BE2C (cell line): ENCODE results near the gene CD244.

Experiments used
- DNase-seq: peaks from one replicate; pipeline ENCODE4 v3.0.0-alpha.2; 2020
- H3K27me3 ChIP-seq: fragments of 250-450 bp; sonication (Bioruptor Pico); 2 replicates; pipeline ENCODE4 v1.5.1; 2020; ENCODE audit warnings: mild to moderate bottlenecking
- H3K36me3 ChIP-seq: fragments of 250-450 bp; sonication (Bioruptor Pico); 2 replicates; pipeline ENCODE4 v1.5.1; 2020; ENCODE audit warnings: mild to moderate bottlenecking
- H3K4me1 ChIP-seq: fragments of 250-450 bp; sonication (Bioruptor Pico); 2 replicates; pipeline ENCODE4 v1.5.1; 2020
- H3K4me3 ChIP-seq: 2 replicates; pipeline ENCODE4 v1.5.1; 2011; ENCODE audit warnings: low read depth, low read length
- H3K9me3 ChIP-seq: fragments of 250-450 bp; sonication (Bioruptor Pico); 2 replicates; pipeline ENCODE4 v1.5.1; 2020
- CTCF ChIP-seq: IDR thresholded peaks from 2 replicates; pipeline ENCODE4 v1.5.1; 2012; ENCODE audit warnings: mild to moderate bottlenecking, low read depth, low read length

The CD244 gene

DNA sequence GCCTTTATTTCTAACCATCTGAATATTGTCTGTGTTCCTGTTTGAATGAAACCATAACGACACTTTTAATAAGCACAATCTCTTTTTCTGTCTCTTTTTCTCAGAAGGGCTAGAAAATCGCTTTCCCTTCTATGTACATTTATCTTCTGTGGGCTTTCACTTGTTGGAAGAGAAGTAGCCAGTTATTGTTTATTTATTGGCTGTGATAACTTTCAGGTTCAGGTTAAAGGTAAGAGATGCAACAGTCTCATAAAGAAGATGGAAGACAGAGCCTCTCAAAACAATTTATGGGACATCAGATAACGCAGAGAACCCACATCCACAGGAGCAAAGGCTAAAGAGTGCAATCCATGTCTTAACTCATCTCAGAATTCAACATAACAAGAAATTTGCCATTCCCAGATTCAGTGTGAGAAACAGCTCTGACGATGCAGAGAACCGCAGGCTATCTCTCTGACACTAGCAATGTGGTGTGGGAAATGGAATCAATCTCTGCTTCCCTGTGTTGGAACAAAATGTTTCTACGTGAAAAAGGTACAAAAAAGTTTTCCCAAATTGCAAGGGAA, 4.1 kb upstream of the CD244 start:
- no peaks in the 10 kb centered on the region for H3K9me3 ChIP-seq
- DNase-seq = no peak
- H3K36me3 ChIP-seq = no peaks in the 10 kb centered on the region
- H3K4me3 ChIP-seq = no peak overlapping the region
- TF ChIP-seq CTCF = no peak
- H3K27me3 ChIP-seq = no peaks in the 10 kb centered on the region; the same call in 1 of the 2 replicates
- H3K4me1 ChIP-seq = no peaks in the 10 kb centered on the region

DNA sequence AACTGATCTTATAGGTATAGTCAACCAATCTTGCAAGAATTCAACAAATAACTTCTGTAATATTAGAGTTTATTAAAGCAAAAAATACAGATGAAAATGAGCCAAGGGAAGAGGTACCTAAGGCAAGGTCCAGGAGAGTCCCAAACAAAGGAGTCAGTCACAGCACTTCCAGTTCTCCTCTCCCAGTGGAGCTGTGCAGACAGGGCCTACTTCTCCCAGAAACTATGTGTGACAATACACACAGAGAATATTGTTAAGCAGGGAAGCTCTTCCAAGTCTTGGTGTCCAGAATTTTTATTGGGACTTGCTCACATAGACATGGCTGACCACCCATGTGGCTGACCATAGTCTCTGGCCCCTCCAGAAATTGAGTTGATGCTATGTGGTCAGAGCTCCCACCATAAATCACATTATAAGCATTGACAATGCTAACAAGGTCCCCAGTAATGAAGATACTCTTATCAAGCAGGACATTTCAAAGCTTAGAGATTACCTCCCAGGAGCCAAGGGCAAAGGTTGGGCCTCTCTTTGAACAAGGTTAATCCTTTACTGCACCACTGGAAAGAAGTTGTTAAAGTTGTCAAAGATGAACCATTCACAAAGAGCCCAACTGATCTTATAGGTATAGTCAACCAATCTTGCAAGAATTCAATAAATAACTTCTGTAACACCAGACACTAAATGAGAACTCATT, 3.5 kb upstream of the CD244 start:
- H3K27me3 ChIP-seq = no peaks in the 10 kb centered on the region; the same call in 1 of the 2 replicates
- DNase-seq = no peak
- no peaks in the 10 kb centered on the region for H3K4me1 ChIP-seq
- H3K36me3 ChIP-seq = no peaks in the 10 kb centered on the region
- no peak overlapping the region for H3K4me3 ChIP-seq
- TF ChIP-seq CTCF = no peak
- no peaks in the 10 kb centered on the region for H3K9me3 ChIP-seq

DNA sequence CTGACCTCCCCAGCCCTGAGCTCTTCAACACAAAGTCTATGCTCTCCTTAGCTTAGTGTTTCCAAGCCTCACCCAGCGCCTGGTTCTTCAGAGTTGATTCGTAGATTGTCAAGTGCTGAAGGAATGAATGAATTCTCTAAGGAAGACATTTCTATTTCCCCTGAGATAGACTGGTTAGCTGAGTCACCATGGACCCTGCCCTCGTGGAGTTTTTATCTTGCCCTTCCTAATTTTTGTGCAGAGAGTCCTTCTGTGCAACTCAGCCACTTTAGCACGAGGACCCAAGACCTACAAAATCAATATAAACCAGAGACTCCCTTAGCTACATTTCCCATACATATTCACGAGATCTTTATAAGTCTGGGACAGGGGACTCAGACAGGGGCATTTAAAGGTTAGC, 2.6 kb upstream of the CD244 start:
- H3K4me3 ChIP-seq = no peak overlapping the region
- H3K27me3 ChIP-seq = no peaks in the 10 kb centered on the region; the same call in 1 of the 2 replicates
- no peaks in the 10 kb centered on the region for H3K9me3 ChIP-seq
- TF ChIP-seq CTCF = no peak
- H3K4me1 ChIP-seq = no peaks in the 10 kb centered on the region
- H3K36me3 ChIP-seq = no peaks in the 10 kb centered on the region
- no peak for DNase-seq

DNA sequence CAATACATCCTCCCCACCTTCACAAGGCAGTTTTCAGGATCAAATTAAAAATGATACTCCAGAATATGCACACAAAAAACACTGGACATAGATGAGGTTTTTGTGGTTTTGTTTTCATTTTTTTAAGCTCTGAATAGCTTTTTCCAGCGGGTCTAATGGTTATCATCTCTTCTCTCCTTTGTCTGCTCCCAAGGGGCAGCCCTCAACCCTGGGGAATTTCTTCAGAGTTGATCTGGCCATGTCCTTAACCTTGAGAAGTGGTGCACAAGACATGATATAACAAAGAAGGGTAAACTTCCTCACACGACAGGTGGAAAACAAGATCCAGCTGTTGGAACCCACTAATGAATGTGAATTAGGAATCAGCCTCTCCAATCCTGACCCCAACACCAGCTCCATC, 1.5 kb upstream of the CD244 start:
- no peaks in the 10 kb centered on the region for H3K36me3 ChIP-seq
- no peaks in the 10 kb centered on the region for H3K9me3 ChIP-seq
- no peak for DNase-seq
- no peaks in the 10 kb centered on the region for H3K4me1 ChIP-seq
- H3K27me3 ChIP-seq = no peaks in the 10 kb centered on the region; the same call in 1 of the 2 replicates
- no peak for TF ChIP-seq CTCF
- H3K4me3 ChIP-seq = no peak overlapping the region

- TF ChIP-seq CTCF = no peak
- Histone ChIP-seq H3K36me3 (no peaks in the 10 kb centered on the region), H3K4me1 (no peaks in the 10 kb centered on the region), H3K4me3 (no peak overlapping the region), H3K9me3 (no peaks in the 10 kb centered on the region), H3K27me3 (no peaks in the 10 kb centered on the region)
- DNase-seq = no peak
Observed at GRCh38 chr1:160863774-160864131, 1.1 kb upstream of the CD244 start.

- Histone ChIP-seq H3K9me3 (no peaks in the 10 kb centered on the region), H3K36me3 (no peaks in the 10 kb centered on the region), H3K4me3 (no peak overlapping the region), H3K27me3 (no peaks in the 10 kb centered on the region), H3K4me1 (no peaks in the 10 kb centered on the region)
- no peak for DNase-seq
- no peak for TF ChIP-seq CTCF
Observed at GRCh38 chr1:160863061-160863773, 530 bp upstream of the CD244 start.
